Memory B cell (primary cell): Measurements from ENCODE around the gene UXS1.

ENCODE experiments used
- ATAC-seq: fragments of 150-1000 bp; cut with Tn5 transposase; 2 replicates; pipeline ENCODE4 v1.10.0; 2021; ENCODE audit warnings: low read depth, mild to moderate bottlenecking, moderate library complexity
- DNase-seq, 2 donors: peaks; one replicate each; pipeline ENCODE4 v3.0.0; 2022; ENCODE audit warnings: low spot score in 2 of 2
- H3K27ac Mint-ChIP-seq: one replicate; pipeline ENCODE4 v1.8.0; 2022; ENCODE audit warnings: mild to moderate bottlenecking, moderate library complexity, mixed read lengths
- H3K27me3 Mint-ChIP-seq: one replicate; pipeline ENCODE4 v1.8.0; 2022; ENCODE audit warnings: mixed read lengths
- H3K36me3 Mint-ChIP-seq: one replicate; pipeline ENCODE4 v1.8.0; 2022; ENCODE audit warnings: mild to moderate bottlenecking, mixed read lengths
- H3K4me1 Mint-ChIP-seq: one replicate; pipeline ENCODE4 v1.8.0; 2022; ENCODE audit warnings: mixed read lengths
- H3K4me3 Mint-ChIP-seq: one replicate; pipeline ENCODE4 v1.8.0; 2022; ENCODE audit warnings: mild to moderate bottlenecking, moderate library complexity, mixed read lengths
- H3K9me3 Mint-ChIP-seq: one replicate; pipeline ENCODE4 v1.8.0; 2022; ENCODE audit warnings: mixed read lengths

The UXS1 gene

GRCh38 chr2:106096299-106097037 lies 97.6 kb downstream of the UXS1 start:
- H3K36me3 Mint-ChIP-seq: peaks cover 43% of the 10 kb centered on the region
- peaks cover 12% of the 10 kb centered on the region for H3K4me1 Mint-ChIP-seq
- peak overlapping the region; percentile 46 for H3K27ac Mint-ChIP-seq
- H3K9me3 Mint-ChIP-seq: no peaks in the 10 kb centered on the region
- no peak for DNase-seq
- no peaks in the 10 kb centered on the region for H3K27me3 Mint-ChIP-seq
- no peak for ATAC-seq
- peak overlapping the region; percentile 13 for H3K4me3 Mint-ChIP-seq

GRCh38 chr2:106095478-106096298 lies 98.4 kb downstream of the UXS1 start:
- peaks cover 37% of the 10 kb centered on the region for H3K36me3 Mint-ChIP-seq
- H3K4me3 Mint-ChIP-seq: peak overlapping the region; percentile 42
- H3K27ac Mint-ChIP-seq: peak overlapping the region; percentile 46
- H3K27me3 Mint-ChIP-seq: no peaks in the 10 kb centered on the region
- H3K4me1 Mint-ChIP-seq: peaks cover 12% of the 10 kb centered on the region
- ATAC-seq (peak; percentile 97), DNase-seq (peak in 1 of 2 donors; percentile 31)
- no peaks in the 10 kb centered on the region for H3K9me3 Mint-ChIP-seq

- peaks cover 34% of the 10 kb centered on the region for H3K36me3 Mint-ChIP-seq
- DNase-seq: no peak
- no peaks in the 10 kb centered on the region for H3K27me3 Mint-ChIP-seq
- no peak overlapping the region for H3K27ac Mint-ChIP-seq
- no peak overlapping the region for H3K4me3 Mint-ChIP-seq
- ATAC-seq: no peak
- H3K9me3 Mint-ChIP-seq: no peaks in the 10 kb centered on the region
- peaks cover 12% of the 10 kb centered on the region for H3K4me1 Mint-ChIP-seq
These were observed 99.8 kb downstream of the UXS1 start for GRCh38 chr2:106094131-106094841.

- Mint-ChIP-seq H3K9me3 (peaks cover 6% of the 10 kb centered on the region), H3K4me3 (no peak overlapping the region), H3K4me1 (peaks cover 12% of the 10 kb centered on the region), H3K36me3 (peaks cover 31% of the 10 kb centered on the region), H3K27me3 (no peaks in the 10 kb centered on the region), H3K27ac (no peak overlapping the region)
- no peak for DNase-seq
- ATAC-seq: no peak
These were observed 103.0 kb downstream of the UXS1 start for GRCh38 chr2:106090916-106091618.

- DNase-seq: no peak
- Mint-ChIP-seq H3K27me3 (no peaks in the 10 kb centered on the region), H3K36me3 (peaks cover 26% of the 10 kb centered on the region), H3K4me1 (peaks cover 6% of the 10 kb centered on the region), H3K27ac (no peak overlapping the region), H3K4me3 (no peak overlapping the region), H3K9me3 (peaks cover 6% of the 10 kb centered on the region)
- no peak for ATAC-seq
These were observed 104.5 kb downstream of the UXS1 start for GRCh38 chr2:106089611-106090010.

- peaks cover 7% of the 10 kb centered on the region for H3K36me3 Mint-ChIP-seq
- peaks cover 6% of the 10 kb centered on the region for H3K9me3 Mint-ChIP-seq
- H3K4me1 Mint-ChIP-seq: peaks cover 4% of the 10 kb centered on the region
- ATAC-seq: no peak
- no peak overlapping the region for H3K27ac Mint-ChIP-seq
- H3K27me3 Mint-ChIP-seq: no peaks in the 10 kb centered on the region
- DNase-seq: no peak
- H3K4me3 Mint-ChIP-seq: no peak overlapping the region
These were observed 108.7 kb downstream of the UXS1 start for GRCh38 chr2:106085181-106085940.

GRCh38 chr2:106080959-106081358 lies 113.1 kb downstream of the UXS1 start:
- Mint-ChIP-seq H3K27ac (no peak overlapping the region), H3K27me3 (no peaks in the 10 kb centered on the region), H3K4me3 (no peak overlapping the region), H3K36me3 (no peaks in the 10 kb centered on the region), H3K9me3 (no peaks in the 10 kb centered on the region), H3K4me1 (no peaks in the 10 kb centered on the region)
- DNase-seq: no peak
- no peak for ATAC-seq

- no peak for ATAC-seq
- H3K27me3 Mint-ChIP-seq: peaks cover 7% of the 10 kb centered on the region
- H3K27ac Mint-ChIP-seq: no peak overlapping the region
- no peaks in the 10 kb centered on the region for H3K9me3 Mint-ChIP-seq
- no peaks in the 10 kb centered on the region for H3K36me3 Mint-ChIP-seq
- H3K4me3 Mint-ChIP-seq: no peak overlapping the region
- no peaks in the 10 kb centered on the region for H3K4me1 Mint-ChIP-seq
- DNase-seq: no peak
These were observed 116.0 kb downstream of the UXS1 start for GRCh38 chr2:106078096-106078495.

- Mint-ChIP-seq H3K27me3 (peaks cover 9% of the 10 kb centered on the region), H3K9me3 (no peaks in the 10 kb centered on the region), H3K36me3 (no peaks in the 10 kb centered on the region), H3K27ac (no peak overlapping the region), H3K4me1 (no peaks in the 10 kb centered on the region), H3K4me3 (no peak overlapping the region)
- ATAC-seq (no peak), DNase-seq (no peak)
These were observed 117.2 kb downstream of the UXS1 start for GRCh38 chr2:106076941-106077340.

- no peaks in the 10 kb centered on the region for H3K36me3 Mint-ChIP-seq
- H3K27me3 Mint-ChIP-seq: peaks cover 9% of the 10 kb centered on the region
- ATAC-seq (no peak), DNase-seq (no peak)
- no peaks in the 10 kb centered on the region for H3K4me1 Mint-ChIP-seq
- H3K4me3 Mint-ChIP-seq: no peak overlapping the region
- H3K9me3 Mint-ChIP-seq: no peaks in the 10 kb centered on the region
- H3K27ac Mint-ChIP-seq: no peak overlapping the region
These were observed 119.1 kb downstream of the UXS1 start for GRCh38 chr2:106075048-106075447.

- DNase-seq (no peak), ATAC-seq (no peak)
- H3K4me1 Mint-ChIP-seq: no peaks in the 10 kb centered on the region
- H3K27me3 Mint-ChIP-seq: peaks cover 9% of the 10 kb centered on the region
- no peak overlapping the region for H3K27ac Mint-ChIP-seq
- no peaks in the 10 kb centered on the region for H3K36me3 Mint-ChIP-seq
- H3K9me3 Mint-ChIP-seq: no peaks in the 10 kb centered on the region
- no peak overlapping the region for H3K4me3 Mint-ChIP-seq
These were observed 120.3 kb downstream of the UXS1 start for GRCh38 chr2:106073678-106074406.

GRCh38 chr2:106070181-106070580 lies 123.9 kb downstream of the UXS1 start:
- no peak overlapping the region for H3K4me3 Mint-ChIP-seq
- no peak for DNase-seq
- no peaks in the 10 kb centered on the region for H3K9me3 Mint-ChIP-seq
- no peaks in the 10 kb centered on the region for H3K4me1 Mint-ChIP-seq
- no peaks in the 10 kb centered on the region for H3K36me3 Mint-ChIP-seq
- no peak overlapping the region for H3K27ac Mint-ChIP-seq
- ATAC-seq: no peak
- H3K27me3 Mint-ChIP-seq: peaks cover 16% of the 10 kb centered on the region

- Mint-ChIP-seq H3K36me3 (no peaks in the 10 kb centered on the region), H3K9me3 (no peaks in the 10 kb centered on the region), H3K4me3 (no peak overlapping the region), H3K27ac (no peak overlapping the region), H3K4me1 (no peaks in the 10 kb centered on the region), H3K27me3 (peaks cover 14% of the 10 kb centered on the region)
- DNase-seq (no peak), ATAC-seq (no peak)
These were observed 125.7 kb downstream of the UXS1 start for GRCh38 chr2:106068451-106068850.
